Kidney epithelial cell (primary cell): Measurements from ENCODE around the gene MRPS18B. TPM values are rescaled to one million over a fixed set of nuclear protein-coding genes. Genes with fewer than 3 reads are reported as not detected.
"Not testable (repeated sequence)": the region's sequence is repeated elsewhere in the genome, so short reads cannot be mapped to it uniquely, and the experiment has no call there.

Experiments used
- DNase-seq: peaks from one replicate; pipeline ENCODE4 v3.0.0-alpha.2; 2010; ENCODE audit warnings: low read depth
- H3K27me3 ChIP-seq: 2 replicates; pipeline ENCODE4 v1.6.0; 2011; ENCODE audit warnings: low read length; ENCODE audit not compliant: control insufficient read depth, insufficient read depth
- H3K36me3 ChIP-seq: 2 replicates; pipeline ENCODE4 v1.5.1; 2011; ENCODE audit warnings: low read length; ENCODE audit not compliant: control insufficient read depth, insufficient read depth
- H3K4me3 ChIP-seq: 2 replicates; pipeline ENCODE4 v1.5.1; 2011; ENCODE audit warnings: low read depth, mild to moderate bottlenecking, control low read depth, low read length
- total RNA-seq: library from RNA; depleted of rRNA; stranded (reverse); fragments of >200 nt; gene quantifications from 2 replicates; pipeline ENCODE4 v1.2.3, GENCODE V29; 2015
- TF ChIP-seq, protein P1 (sequence below): IDR thresholded peaks from 2 replicates; pipeline ENCODE4 v1.5.1; 2011; ENCODE audit warnings: mild to moderate bottlenecking, moderate library complexity, low read length, control low read depth, inconsistent platforms; ENCODE audit not compliant: insufficient read depth, poor library complexity, severe bottlenecking

MRPS18B gene
- total RNA-seq, 1 donor from 2014 or later = 56.4 TPM

DNA sequence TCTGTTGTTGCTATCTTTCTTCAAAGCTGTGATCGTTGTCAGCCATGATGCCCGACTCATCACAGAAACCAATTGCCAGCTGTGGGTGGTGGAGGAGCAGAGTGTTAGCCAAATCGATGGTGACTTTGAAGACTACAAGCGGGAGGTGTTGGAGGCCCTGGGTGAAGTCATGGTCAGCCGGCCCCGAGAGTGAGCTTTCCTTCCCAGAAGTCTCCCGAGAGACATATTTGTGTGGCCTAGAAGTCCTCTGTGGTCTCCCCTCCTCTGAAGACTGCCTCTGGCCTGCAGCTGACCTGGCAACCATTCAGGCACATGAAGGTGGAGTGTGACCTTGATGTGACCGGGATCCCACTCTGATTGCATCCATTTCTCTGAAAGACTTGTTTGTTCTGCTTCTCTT lies 27.1 kb upstream of the MRPS18B start:
- DNase-seq = no peak
- Histone ChIP-seq H3K27me3 (no peaks in the 10 kb centered on the region), H3K36me3 (peaks cover 1% of the 10 kb centered on the region), H3K4me3 (no peak overlapping the region)
- TF ChIP-seq, protein P1, sequence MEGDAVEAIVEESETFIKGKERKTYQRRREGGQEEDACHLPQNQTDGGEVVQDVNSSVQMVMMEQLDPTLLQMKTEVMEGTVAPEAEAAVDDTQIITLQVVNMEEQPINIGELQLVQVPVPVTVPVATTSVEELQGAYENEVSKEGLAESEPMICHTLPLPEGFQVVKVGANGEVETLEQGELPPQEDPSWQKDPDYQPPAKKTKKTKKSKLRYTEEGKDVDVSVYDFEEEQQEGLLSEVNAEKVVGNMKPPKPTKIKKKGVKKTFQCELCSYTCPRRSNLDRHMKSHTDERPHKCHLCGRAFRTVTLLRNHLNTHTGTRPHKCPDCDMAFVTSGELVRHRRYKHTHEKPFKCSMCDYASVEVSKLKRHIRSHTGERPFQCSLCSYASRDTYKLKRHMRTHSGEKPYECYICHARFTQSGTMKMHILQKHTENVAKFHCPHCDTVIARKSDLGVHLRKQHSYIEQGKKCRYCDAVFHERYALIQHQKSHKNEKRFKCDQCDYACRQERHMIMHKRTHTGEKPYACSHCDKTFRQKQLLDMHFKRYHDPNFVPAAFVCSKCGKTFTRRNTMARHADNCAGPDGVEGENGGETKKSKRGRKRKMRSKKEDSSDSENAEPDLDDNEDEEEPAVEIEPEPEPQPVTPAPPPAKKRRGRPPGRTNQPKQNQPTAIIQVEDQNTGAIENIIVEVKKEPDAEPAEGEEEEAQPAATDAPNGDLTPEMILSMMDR = no peak

DNA sequence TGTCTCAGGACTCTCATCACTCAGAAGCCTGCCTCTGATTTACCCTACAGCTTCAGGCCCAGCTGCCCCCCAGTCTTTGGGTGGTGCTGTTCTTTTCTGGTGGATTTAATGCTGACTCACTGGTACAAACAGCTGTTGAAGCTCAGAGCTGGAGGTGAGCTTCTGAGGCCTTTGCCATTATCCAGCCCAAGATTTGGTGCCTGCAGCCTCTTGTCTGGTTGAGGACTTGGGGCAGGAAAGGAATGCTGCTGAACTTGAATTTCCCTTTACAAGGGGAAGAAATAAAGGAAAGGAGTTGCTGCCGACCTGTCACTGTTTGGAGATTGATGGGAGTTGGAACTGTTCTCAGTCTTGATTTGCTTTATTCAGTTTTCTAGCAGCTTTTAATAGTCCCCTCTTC lies 26.6 kb upstream of the MRPS18B start:
- DNase-seq = peak; percentile 28
- Histone ChIP-seq H3K36me3 (peaks cover 1% of the 10 kb centered on the region), H3K27me3 (no peaks in the 10 kb centered on the region), H3K4me3 (no peak overlapping the region)
- TF ChIP-seq, protein P1 = no peak

DNA sequence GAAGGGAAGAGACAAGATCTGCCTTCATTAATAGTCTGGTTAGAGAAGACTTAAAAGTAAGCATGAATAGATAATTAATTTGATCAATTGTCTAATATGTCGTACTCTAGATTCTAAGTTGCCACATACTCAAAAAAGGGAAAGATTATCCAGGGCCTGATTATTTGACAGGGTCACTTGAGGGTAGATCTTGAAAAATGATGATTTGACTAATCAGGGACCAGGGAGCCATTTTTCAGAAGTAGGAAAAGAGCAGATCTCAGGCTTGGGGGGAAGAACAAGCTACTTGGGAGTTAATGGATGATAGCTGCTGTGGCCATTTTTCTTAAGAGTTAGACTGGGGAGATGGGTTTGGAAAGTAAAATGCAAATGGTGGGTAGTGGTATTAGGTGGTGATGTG lies 25.4 kb upstream of the MRPS18B start:
- H3K27me3 ChIP-seq = no peaks in the 10 kb centered on the region
- no peak overlapping the region for H3K4me3 ChIP-seq
- H3K36me3 ChIP-seq = peaks cover 1% of the 10 kb centered on the region
- DNase-seq = no peak
- TF ChIP-seq, protein P1 = no peak

DNA sequence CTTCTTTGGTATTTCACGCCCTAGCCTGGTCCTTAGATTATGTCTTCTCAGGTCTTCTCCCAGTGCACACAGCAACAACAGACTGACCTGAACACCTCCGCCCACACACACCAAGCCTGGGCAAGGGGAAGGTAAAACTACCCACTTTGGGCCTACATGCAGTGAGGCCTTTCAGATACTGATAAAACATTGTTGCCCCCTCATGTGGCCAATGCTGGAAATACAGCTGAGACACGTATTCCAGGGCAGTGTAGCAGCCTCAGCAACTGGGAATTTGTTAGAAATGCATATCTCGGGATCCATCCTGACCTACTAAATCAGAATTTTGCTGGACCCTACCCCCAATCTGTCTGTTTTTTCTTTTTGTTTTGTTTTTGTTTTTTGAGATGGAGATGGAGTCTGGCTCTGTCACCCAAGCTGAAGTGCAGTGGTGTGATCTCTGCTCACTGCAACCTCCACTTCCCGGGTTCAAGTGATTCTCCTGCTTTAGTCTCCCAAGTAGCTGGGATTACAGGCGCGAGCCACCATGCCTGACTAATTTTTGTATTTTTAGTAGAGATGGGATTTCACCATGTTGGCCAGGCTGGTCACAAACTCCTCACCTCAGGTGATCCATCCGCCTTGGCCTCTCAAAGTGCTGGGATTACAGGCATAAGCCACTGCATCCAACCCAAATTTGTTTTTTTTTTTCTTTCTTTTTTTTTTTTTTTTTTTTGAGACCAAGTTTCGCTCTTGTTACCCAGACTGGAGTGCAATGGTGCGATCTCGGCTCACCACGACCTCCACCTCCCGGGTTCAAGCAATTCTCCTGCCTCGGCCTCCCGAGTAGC lies 20.1 kb upstream of the MRPS18B start:
- H3K36me3 ChIP-seq, H3K4me3 ChIP-seq, H3K27me3 ChIP-seq, DNase-seq: not testable (repeated sequence)
- TF ChIP-seq, protein P1 = peak; percentile 66

DNA sequence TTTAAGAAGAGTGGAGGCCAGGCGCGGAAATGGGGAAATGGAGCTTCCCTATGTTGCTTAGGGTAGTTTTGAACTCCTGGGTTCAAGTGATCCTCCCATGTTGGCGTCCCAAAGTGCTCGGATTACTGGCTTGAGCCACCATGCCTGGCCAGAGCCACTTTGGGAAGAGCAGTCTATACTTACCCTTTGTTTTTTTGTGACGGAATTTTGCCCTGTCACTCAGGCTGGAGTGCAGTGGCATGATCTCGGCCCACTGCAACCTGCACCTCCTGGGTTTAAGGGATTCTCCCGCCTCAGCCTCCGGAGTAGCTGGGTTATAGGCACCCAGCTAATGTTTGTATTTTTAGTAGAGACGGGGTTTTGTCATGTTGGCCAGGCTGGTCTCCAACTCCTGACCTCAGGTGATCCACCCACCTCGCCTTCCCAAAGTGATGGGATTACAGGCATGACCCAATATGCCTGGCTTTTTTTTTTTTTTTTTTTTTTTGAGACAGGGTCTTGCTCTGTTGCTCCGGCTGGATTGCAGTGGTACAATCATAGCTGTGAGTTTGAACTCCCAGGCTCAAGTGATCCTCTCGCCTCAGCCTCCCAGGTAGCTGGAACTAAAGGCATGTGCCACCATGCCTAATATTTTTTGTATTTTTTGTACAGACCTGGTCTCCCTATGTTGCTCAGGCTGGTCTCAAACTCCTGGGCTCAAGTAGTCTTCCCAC lies 18.6 kb upstream of the MRPS18B start:
- DNase-seq = no peak
- no peaks in the 10 kb centered on the region for H3K27me3 ChIP-seq
- TF ChIP-seq, protein P1 = no peak
- H3K4me3 ChIP-seq = no peak overlapping the region
- peaks cover 6% of the 10 kb centered on the region for H3K36me3 ChIP-seq
